ENCODE measurements around the gene SF3B2.

Gene SF3B2

GRCh38 chr11:66012946-66013761 is 39.0 kb upstream of the SF3B2 start:
- H3K4me3 ChIP-seq (ENCODE audit: low read depth, low read length), result no peak overlapping the region
- DNase-seq (ENCODE audit: low read depth), result no peak
- TF ChIP-seq CTCF (IDR thresholded peaks at IDR 0.05; ENCODE audit: low read depth, low read length, missing control alignments), result no peak

GRCh38 chr11:66013762-66014100 is 38.4 kb upstream of the SF3B2 start:
- no peak for DNase-seq (ENCODE audit: low read depth)
- no peak overlapping the region for H3K4me3 ChIP-seq (ENCODE audit: low read depth, low read length)
- TF ChIP-seq CTCF (IDR thresholded peaks at IDR 0.05; ENCODE audit: low read depth, low read length, missing control alignments), result no peak

GRCh38 chr11:66014804-66015453 is 37.2 kb upstream of the SF3B2 start:
- DNase-seq (ENCODE audit: low read depth), result no peak
- TF ChIP-seq CTCF (IDR thresholded peaks at IDR 0.05; ENCODE audit: low read depth, low read length, missing control alignments), result no peak

GRCh38 chr11:66015454-66015881 is 36.7 kb upstream of the SF3B2 start:
- no peak for DNase-seq (ENCODE audit: low read depth)
- H3K4me3 ChIP-seq (ENCODE audit: low read depth, low read length), result no peak overlapping the region
- no peak for TF ChIP-seq CTCF (IDR thresholded peaks at IDR 0.05; ENCODE audit: low read depth, low read length, missing control alignments)

More at GRCh38 chr11:66014804-66015453, 37.2 kb upstream of the SF3B2 start:
- no peak overlapping the region for H3K4me3 ChIP-seq (ENCODE audit: low read depth, low read length)

- no peak for DNase-seq (ENCODE audit: low read depth)
- TF ChIP-seq CTCF (IDR thresholded peaks at IDR 0.05; ENCODE audit: low read depth, low read length, missing control alignments), result no peak
- H3K4me3 ChIP-seq (ENCODE audit: low read depth, low read length), result no peak overlapping the region
These were observed 36.0 kb upstream of the SF3B2 start for GRCh38 chr11:66015936-66016792.

- DNase-seq (ENCODE audit: low read depth), result no peak
- no peak overlapping the region for H3K4me3 ChIP-seq (ENCODE audit: low read depth, low read length)
- TF ChIP-seq CTCF (IDR thresholded peaks at IDR 0.05; ENCODE audit: low read depth, low read length, missing control alignments), result no peak
These were observed 35.4 kb upstream of the SF3B2 start for GRCh38 chr11:66016793-66017177.
